K562 (cell line): ENCODE data around the gene FAM187B. TPM values are rescaled to one million over a fixed set of nuclear protein-coding genes. Genes with fewer than 3 reads are reported as not detected.
A peak's percentile ranks its signal among the peaks of the same experiment; 100 is the strongest.

Source experiments
- BMI1 ChIP-seq: fragments of 150-350 bp; IDR thresholded peaks from 2 replicates; pipeline ENCODE4 v1.6.1; 2014; ENCODE audit warnings: low read length
- C11orf30 ChIP-seq: fragments of 450-650 bp; IDR thresholded peaks from 2 replicates; pipeline ENCODE4 v1.6.1; 2016; ENCODE audit warnings: low read depth, mild to moderate bottlenecking
- CBX1 ChIP-seq: sonication (generic); IDR thresholded peaks from 2 replicates; pipeline ENCODE4 v1.6.1; 2016; ENCODE audit warnings: antibody characterized with exemption, low read depth, mild to moderate bottlenecking
- CXXC5 ChIP-seq: fragments of 250-450 bp; sonication (Bioruptor Pico); IDR thresholded peaks from 2 replicates; pipeline ENCODE4 v1.8.0; 2022; ENCODE audit warnings: inconsistent platforms, mild to moderate bottlenecking, moderate library complexity
- E2F6 ChIP-seq, 2 experiments: IDR thresholded peaks; 2 replicates each; pipeline ENCODE4 v1.6.1; 2011; ENCODE audit warnings: borderline replicate concordance in 1 of 2, control low read depth in 1 of 2, low read depth in 1 of 2, low read length in 1 of 2, mild to moderate bottlenecking in 1 of 2, mixed read lengths in 1 of 2, moderate library complexity in 1 of 2; ENCODE audit not compliant: insufficient read depth in 1 of 2, insufficient read length in 1 of 2, poor library complexity in 1 of 2, severe bottlenecking in 1 of 2; ENCODE audit errors: extremely low read depth in 1 of 2
- GATAD2B ChIP-seq: fragments of 450-650 bp; IDR thresholded peaks from 2 replicates; pipeline ENCODE4 v1.6.1; 2017; ENCODE audit warnings: mild to moderate bottlenecking, borderline replicate concordance
- ILK ChIP-seq: fragments of 450-650 bp; IDR thresholded peaks from 2 replicates; pipeline ENCODE4 v1.6.1; 2016; ENCODE audit warnings: missing genetic modification characterization, low read depth, mild to moderate bottlenecking, missing compliant biosample characterization, moderate library complexity, borderline replicate concordance
- MAZ ChIP-seq, 2 experiments: fragments of 450-650 bp in 1 of 2; sonication (generic) in 1 of 2; formaldehyde crosslinking; IDR thresholded peaks in 1 of 2; conservative IDR thresholded peaks in 1 of 2; 2 replicates each; pipeline versions ENCODE4 v1.4.0 to v1.5.0; 2020; ENCODE audit warnings: mild to moderate bottlenecking in 1 of 2, missing genetic modification reagents in 1 of 2
- MCM7 ChIP-seq, 2 experiments: fragments of 450-650 bp; IDR thresholded peaks; 2 replicates each; pipeline ENCODE4 v1.6.1; 2016 to 2018
- NR2C2 ChIP-seq, 2 experiments: fragments of 200-800 bp in 1 of 2; sonication (Bioruptor generic) in 1 of 2; sonication (generic) in 1 of 2; formaldehyde crosslinking in 1 of 2; IDR thresholded peaks; 2 replicates each; pipeline versions ENCODE4 v1.6.1 to v1.8.0; 2016 to 2022; ENCODE audit warnings: mild to moderate bottlenecking in 1 of 2, missing compliant biosample characterization in 1 of 2, missing genetic modification characterization in 1 of 2, missing genetic modification reagents in 1 of 2
- POLR2A ChIP-seq: fragments of 450-650 bp; conservative IDR thresholded peaks from 2 replicates; pipeline ENCODE4 v1.6.1; 2016
- POLR2AphosphoS5 ChIP-seq: IDR thresholded peaks from 2 replicates; pipeline ENCODE4 v1.6.1; 2011; ENCODE audit warnings: mild to moderate bottlenecking, low read depth, low read length, moderate library complexity; ENCODE audit not compliant: control insufficient read depth, insufficient read depth
- POLR2H ChIP-seq: IDR thresholded peaks from 2 replicates; pipeline ENCODE4 v1.6.1; 2016; ENCODE audit warnings: missing genetic modification characterization, low read depth, mild to moderate bottlenecking, control low read depth, missing compliant biosample characterization, moderate library complexity
- RBFOX2 ChIP-seq: fragments of 200-400 bp; formaldehyde crosslinking; IDR thresholded peaks from 2 replicates; pipeline ENCODE4 v1.6.1; 2017; ENCODE audit warnings: low read depth, mild to moderate bottlenecking, low read length, moderate library complexity
- RNF2 ChIP-seq: sonication (generic); IDR thresholded peaks from 2 replicates; pipeline ENCODE4 v1.6.1; 2016
- SAP30 ChIP-seq: fragments of 200-600 bp; sonication (generic); IDR thresholded peaks from 2 replicates; pipeline ENCODE4 v1.6.1; 2012; ENCODE audit warnings: borderline replicate concordance, low read depth, mild to moderate bottlenecking, moderate library complexity, low read length, control low read depth, inconsistent platforms; ENCODE audit not compliant: insufficient read depth, poor library complexity, severe bottlenecking
- TFAM ChIP-seq: fragments of 250-450 bp; sonication (Bioruptor Pico); conservative IDR thresholded peaks from 2 replicates; pipeline ENCODE4 v1.5.0; 2021; ENCODE audit warnings: mild to moderate bottlenecking, moderate library complexity
- XRCC5 ChIP-seq: fragments of 200-400 bp; formaldehyde crosslinking; IDR thresholded peaks from 2 replicates; pipeline ENCODE4 v1.6.1; 2017; ENCODE audit warnings: low read depth, mild to moderate bottlenecking, low read length
- YBX1 ChIP-seq: fragments of 450-650 bp; IDR thresholded peaks from 2 replicates; pipeline ENCODE4 v1.7.1; 2016; ENCODE audit warnings: mild to moderate bottlenecking
- ZBTB1 ChIP-seq: sonication (generic); formaldehyde crosslinking; IDR thresholded peaks from 2 replicates; pipeline ENCODE4 v1.8.1; 2023; ENCODE audit warnings: missing genetic modification reagents, low read depth, mild to moderate bottlenecking, borderline replicate concordance
- ZBTB17 ChIP-seq: fragments of 450-650 bp; formaldehyde crosslinking; IDR thresholded peaks from 2 replicates; pipeline ENCODE4 v1.4.0; 2020; ENCODE audit warnings: mild to moderate bottlenecking
- ZBTB7A ChIP-seq: IDR thresholded peaks from 2 replicates; pipeline ENCODE4 v1.6.1; 2011; ENCODE audit warnings: low read depth, mild to moderate bottlenecking, low read length, moderate library complexity, borderline replicate concordance; ENCODE audit not compliant: control insufficient read depth
- ZNF253 ChIP-seq: fragments of 250-450 bp; sonication (Bioruptor Pico); conservative IDR thresholded peaks from 2 replicates; pipeline ENCODE4 v1.6.1; 2021; ENCODE audit warnings: mild to moderate bottlenecking
- polyA plus RNA-seq, 8 experiments: library from polyadenylated mRNA; depleted of rRNA in 4 of 8; stranded (reverse) in 5 of 8; unstranded in 3 of 8; fragments of >200 nt; fragmentation: Nextera tagmentation in 2 of 8; fragmentation: Illumina TruSeq in 1 of 8; extraction: Ambion mirVana in 2 of 8; extraction: Trizol in 1 of 8; gene quantifications; 2 replicates each; pipeline versions ENCODE4 v1.2.1 to v1.2.3, GENCODE V29; 2011 to 2014; ENCODE audit warnings: inconsistent platforms in 1 of 8, missing spikeins in 1 of 8
- total RNA-seq, 7 experiments: library from RNA; depleted of rRNA in 6 of 7; stranded (reverse); fragments of >200 nt in 6 of 7; fragmentation: Illumina TruSeq in 2 of 7; extraction: Trizol in 2 of 7; gene quantifications; 2 replicates each; pipeline versions ENCODE4 v1.2.1 to v1.2.3, GENCODE V29; 2011 to 2021; ENCODE audit warnings: low replicate concordance in 1 of 7
- TF ChIP-seq, protein P1 (sequence below): fragments of 450-650 bp; IDR thresholded peaks from 2 replicates; pipeline ENCODE4 v1.6.1; 2016; ENCODE audit warnings: antibody characterized with exemption

The FAM187B gene
- total and polyA plus RNA-seq, 9 of the 15 experiments (the other 6 are each of a cell fraction or from before 2014, with no cell fraction given), result 0.04 to 0.09 TPM; not detected in 7

GRCh38 chr19:35267818-35268535 lies 39.4 kb upstream of the FAM187B start (continued):
- no peak for TF ChIP-seq RNF2
- TF ChIP-seq ZBTB17 (CRISPR knock-in tag), result no peak
- TF ChIP-seq, protein P1, sequence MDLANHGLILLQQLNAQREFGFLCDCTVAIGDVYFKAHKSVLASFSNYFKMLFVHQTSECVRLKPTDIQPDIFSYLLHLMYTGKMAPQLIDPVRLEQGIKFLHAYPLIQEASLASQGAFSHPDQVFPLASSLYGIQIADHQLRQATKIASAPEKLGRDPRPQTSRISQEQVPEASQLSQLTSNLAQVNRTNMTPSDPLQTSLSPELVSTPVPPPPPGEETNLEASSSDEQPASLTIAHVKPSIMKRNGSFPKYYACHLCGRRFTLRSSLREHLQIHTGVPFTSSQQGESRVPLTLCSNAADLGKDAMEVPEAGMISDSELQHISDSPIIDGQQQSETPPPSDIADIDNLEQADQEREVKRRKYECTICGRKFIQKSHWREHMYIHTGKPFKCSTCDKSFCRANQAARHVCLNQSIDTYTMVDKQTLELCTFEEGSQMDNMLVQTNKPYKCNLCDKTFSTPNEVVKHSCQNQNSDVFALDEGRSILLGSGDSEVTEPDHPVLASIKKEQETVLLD, result 0 out of 2 replicates have a peak, but pooled peaks have one; percentile 24
- peak; percentile 98 for TF ChIP-seq ZBTB7A
- TF ChIP-seq MAZ (CRISPR knock-in tag; conservative IDR thresholded peaks at IDR 0.05 in 1 of 2, IDR thresholded peaks at IDR 0.05 in 1 of 2), result 0 out of 4 replicates have a peak, but pooled peaks of 1 of the 2 experiments have one; percentile 26
- TF ChIP-seq ZBTB1 (CRISPR knock-in tag), result 0 out of 2 replicates have a peak, but pooled peaks have one; percentile 6
- no peak for TF ChIP-seq BMI1
- TF ChIP-seq NR2C2 (CRISPR knock-in tag; IDR thresholded peaks at IDR 0.05), result no peak
- peak; percentile 36 for TF ChIP-seq NR2C2 (tag; IDR thresholded peaks at IDR 0.05)
- peak; percentile 80 for TF ChIP-seq POLR2H (tag)
- TF ChIP-seq E2F6 (IDR thresholded peaks at IDR 0.05; ENCODE audit: borderline replicate concordance in 1 of 2, extremely low read depth in 1 of 2, insufficient read depth in 1 of 2, insufficient read length in 1 of 2, low read depth in 1 of 2, low read length in 1 of 2, poor library complexity in 1 of 2, severe bottlenecking in 1 of 2), result peak in 1 of 2 experiments; percentile 44
- TF ChIP-seq ZNF253, result no peak
- TF ChIP-seq MCM7 (IDR thresholded peaks at IDR 0.05), result no peak
- TF ChIP-seq CBX1, result 0 out of 2 replicates have a peak, but pooled peaks have one; percentile 16
- TF ChIP-seq CXXC5 (CRISPR knock-in tag), result peak; percentile 71
- peak; percentile 62 for TF ChIP-seq RBFOX2
- TF ChIP-seq YBX1, result no peak
- no peak for TF ChIP-seq SAP30
- TF ChIP-seq XRCC5, result no peak
- TF ChIP-seq TFAM (CRISPR knock-in tag), result no peak
- peak; percentile 45; the same call in 1 of the 2 replicates for TF ChIP-seq GATAD2B
- no peak for TF ChIP-seq C11orf30
- peak; percentile 54; the same call in 1 of the 2 replicates for TF ChIP-seq POLR2AphosphoS5
- TF ChIP-seq ILK (tag), result no peak
- peak; percentile 80 for TF ChIP-seq POLR2A
